HUES48 (cell line): ENCODE results near the gene FGR.
"Not testable (repeated sequence)": the region's sequence is repeated elsewhere in the genome, so short reads cannot be mapped to it uniquely, and the experiment has no call there.

Experiments
- H3K27ac ChIP-seq: one replicate; pipeline ENCODE4 v1.7.0; 2013; ENCODE audit warnings: low read depth, low read length, inconsistent platforms
- H3K27me3 ChIP-seq: 2 replicates; pipeline ENCODE4 v1.6.1; 2013; ENCODE audit warnings: mild to moderate bottlenecking, low read length; ENCODE audit not compliant: control insufficient read depth, insufficient read depth
- H3K36me3 ChIP-seq: 2 replicates; pipeline ENCODE4 v1.6.1; 2013; ENCODE audit warnings: low read length; ENCODE audit not compliant: control insufficient read depth, insufficient read depth
- H3K4me1 ChIP-seq: 2 replicates; pipeline ENCODE4 v1.6.1; 2013; ENCODE audit warnings: mild to moderate bottlenecking, low read length; ENCODE audit not compliant: control insufficient read depth, insufficient read depth
- H3K4me3 ChIP-seq: 2 replicates; pipeline ENCODE4 v1.5.1; 2013; ENCODE audit warnings: mild to moderate bottlenecking, low read depth, low read length
- H3K9ac ChIP-seq: 2 replicates; pipeline ENCODE4 v1.6.1; 2013; ENCODE audit warnings: mild to moderate bottlenecking, low read depth, low read length, moderate library complexity
- H3K9me3 ChIP-seq: 2 replicates; pipeline ENCODE4 v1.6.1; 2013; ENCODE audit warnings: low read length; ENCODE audit not compliant: control insufficient read depth, insufficient read depth

The FGR gene

GRCh38 chr1:27633640-27634176 is 1.3 kb downstream of the FGR start:
- H3K4me1 ChIP-seq: peaks cover 11% of the 10 kb centered on the region
- H3K27me3 ChIP-seq: peaks cover 40% of the 10 kb centered on the region
- peak overlapping the region; percentile 60 for H3K4me3 ChIP-seq
- no peaks in the 10 kb centered on the region for H3K36me3 ChIP-seq
- H3K9me3 ChIP-seq: no peaks in the 10 kb centered on the region
- no peak overlapping the region for H3K27ac ChIP-seq
- no peak overlapping the region for H3K9ac ChIP-seq

- H3K27ac ChIP-seq: no peak overlapping the region
- H3K4me1 ChIP-seq: peaks cover 11% of the 10 kb centered on the region
- no peak overlapping the region for H3K9ac ChIP-seq
- H3K9me3 ChIP-seq: no peaks in the 10 kb centered on the region
- no peak overlapping the region for H3K4me3 ChIP-seq
- H3K36me3 ChIP-seq: no peaks in the 10 kb centered on the region
- peaks cover 42% of the 10 kb centered on the region for H3K27me3 ChIP-seq
Measured at GRCh38 chr1:27633298-27633610, 1.7 kb downstream of the FGR start.

GRCh38 chr1:27632387-27633297 is 2.3 kb downstream of the FGR start:
- peaks cover 42% of the 10 kb centered on the region for H3K27me3 ChIP-seq
- H3K9ac ChIP-seq: no peak overlapping the region
- H3K9me3 ChIP-seq: no peaks in the 10 kb centered on the region
- peaks cover 11% of the 10 kb centered on the region for H3K4me1 ChIP-seq
- no peak overlapping the region for H3K4me3 ChIP-seq
- H3K27ac ChIP-seq: no peak overlapping the region
- no peaks in the 10 kb centered on the region for H3K36me3 ChIP-seq

GRCh38 chr1:27630859-27631491 is 4.0 kb downstream of the FGR start:
- Histone ChIP-seq H3K27ac (no peak overlapping the region), H3K9me3 (no peaks in the 10 kb centered on the region), H3K4me1 (peaks cover 11% of the 10 kb centered on the region), H3K9ac (no peak overlapping the region), H3K27me3 (peaks cover 42% of the 10 kb centered on the region), H3K4me3 (no peak overlapping the region), H3K36me3 (no peaks in the 10 kb centered on the region)

GRCh38 chr1:27628712-27629111 is 6.3 kb downstream of the FGR start:
- Histone ChIP-seq H3K4me3 (no peak overlapping the region), H3K4me1 (peaks cover 11% of the 10 kb centered on the region), H3K36me3 (no peaks in the 10 kb centered on the region), H3K9me3 (no peaks in the 10 kb centered on the region), H3K27ac (no peak overlapping the region), H3K27me3 (peaks cover 20% of the 10 kb centered on the region), H3K9ac (no peak overlapping the region)

GRCh38 chr1:27627733-27628132 is 7.3 kb downstream of the FGR start:
- H3K27ac ChIP-seq, H3K9me3 ChIP-seq, H3K36me3 ChIP-seq, H3K4me3 ChIP-seq, H3K9ac ChIP-seq: not testable (repeated sequence)
- peaks cover 10% of the 10 kb centered on the region for H3K27me3 ChIP-seq
- peaks cover 17% of the 10 kb centered on the region for H3K4me1 ChIP-seq

GRCh38 chr1:27627061-27627460 is 7.9 kb downstream of the FGR start:
- H3K4me3 ChIP-seq: no peak overlapping the region
- H3K36me3 ChIP-seq: no peaks in the 10 kb centered on the region
- no peaks in the 10 kb centered on the region for H3K9me3 ChIP-seq
- H3K27me3 ChIP-seq: peaks cover 6% of the 10 kb centered on the region
- H3K27ac ChIP-seq: no peak overlapping the region
- no peak overlapping the region for H3K9ac ChIP-seq
- H3K4me1 ChIP-seq: peaks cover 19% of the 10 kb centered on the region

GRCh38 chr1:27626031-27626935 is 8.7 kb downstream of the FGR start:
- peaks cover 18% of the 10 kb centered on the region for H3K4me1 ChIP-seq
- H3K36me3 ChIP-seq: no peaks in the 10 kb centered on the region
- H3K9ac ChIP-seq: no peak overlapping the region
- no peak overlapping the region for H3K27ac ChIP-seq
- peaks cover 6% of the 10 kb centered on the region for H3K27me3 ChIP-seq
- no peaks in the 10 kb centered on the region for H3K9me3 ChIP-seq
- no peak overlapping the region for H3K4me3 ChIP-seq

- Histone ChIP-seq H3K9ac (no peak overlapping the region), H3K27me3 (peaks cover 3% of the 10 kb centered on the region; the same call in 1 of the 2 replicates), H3K27ac (no peak overlapping the region), H3K9me3 (no peaks in the 10 kb centered on the region), H3K4me1 (peaks cover 14% of the 10 kb centered on the region), H3K36me3 (no peaks in the 10 kb centered on the region), H3K4me3 (no peak overlapping the region)
Measured at GRCh38 chr1:27624467-27625178, 10.4 kb downstream of the FGR start.
